WTC11 (cell line): ENCODE results near the gene KIAA1210.

Experiments used
- ATF1 ChIP-seq: sonication (generic); formaldehyde crosslinking; IDR thresholded peaks from 2 replicates; pipeline ENCODE4 v1.8.1; 2023; ENCODE audit warnings: mild to moderate bottlenecking, moderate library complexity, missing genetic modification reagents
- ATF3 ChIP-seq: sonication (generic); formaldehyde crosslinking; conservative IDR thresholded peaks from 2 replicates; pipeline ENCODE4 v1.8.1; 2022; ENCODE audit warnings: mild to moderate bottlenecking, missing genetic modification reagents
- CBFB ChIP-seq: sonication (generic); formaldehyde crosslinking; IDR thresholded peaks from 2 replicates; pipeline ENCODE4 v1.8.1; 2022; ENCODE audit warnings: mild to moderate bottlenecking, low read depth, missing genetic modification reagents
- CTCF ChIP-seq: fragments of 200-600 bp; IDR thresholded peaks from 2 replicates; pipeline ENCODE4 v1.8.0; 2022; ENCODE audit warnings: antibody characterized with exemption
- FOXK1 ChIP-seq: sonication (generic); formaldehyde crosslinking; IDR thresholded peaks from 2 replicates; pipeline ENCODE4 v1.8.0; 2022; ENCODE audit warnings: mild to moderate bottlenecking, moderate library complexity, missing genetic modification reagents
- JUN ChIP-seq: sonication (generic); formaldehyde crosslinking; IDR thresholded peaks from 2 replicates; pipeline ENCODE4 v1.8.0; 2023; ENCODE audit warnings: mild to moderate bottlenecking, missing genetic modification reagents
- MAX ChIP-seq: sonication (generic); formaldehyde crosslinking; IDR thresholded peaks from 2 replicates; pipeline ENCODE4 v1.8.0; 2022; ENCODE audit warnings: mild to moderate bottlenecking, missing genetic modification reagents
- NFYB ChIP-seq: sonication (generic); formaldehyde crosslinking; conservative IDR thresholded peaks from 2 replicates; pipeline ENCODE4 v1.8.0; 2022; ENCODE audit warnings: low read depth, missing genetic modification reagents
- NR2C2 ChIP-seq: sonication (generic); formaldehyde crosslinking; IDR thresholded peaks from 2 replicates; pipeline ENCODE4 v1.8.0; 2022; ENCODE audit warnings: mild to moderate bottlenecking, missing genetic modification reagents
- TEAD4 ChIP-seq: sonication (generic); formaldehyde crosslinking; IDR thresholded peaks from 2 replicates; pipeline ENCODE4 v1.8.0; 2022; ENCODE audit warnings: mild to moderate bottlenecking, missing genetic modification reagents
- ZNF232 ChIP-seq: sonication (generic); formaldehyde crosslinking; IDR thresholded peaks from 2 replicates; pipeline ENCODE4 v1.8.0; 2022; ENCODE audit warnings: mild to moderate bottlenecking, missing genetic modification reagents

GRCh38 chrX:119105826-119106225 is 21.8 kb downstream of the KIAA1210 start:
- TF ChIP-seq CTCF (no peak), FOXK1 (no peak), MAX (CRISPR knock-in tag) (no peak), CBFB (no peak), NFYB (CRISPR knock-in tag) (no peak), ATF1 (CRISPR knock-in tag) (no peak), TEAD4 (no peak), NR2C2 (CRISPR knock-in tag) (no peak), ATF3 (CRISPR knock-in tag) (no peak), ZNF232 (no peak), JUN (no peak)
